WTC11 (cell line): ENCODE data around the gene EBPL. TPM values are rescaled to one million over a fixed set of nuclear protein-coding genes. Genes with fewer than 3 reads are reported as not detected.

Experiments
- ATAC-seq: fragments of 200-7000 bp; cut with Tn5 transposase; 2 replicates; pipeline ENCODE4 v1.10.0; 2021; ENCODE audit warnings: mild to moderate bottlenecking, moderate library complexity
- CTCF ChIA-PET: fragments of 300-600 bp; sonication (Branson Sonifier 250); formaldehyde crosslinking; loops from one replicate; lab custom pipeline; 2021; ENCODE audit warnings: antibody characterized with exemption; lab: Charles Lee
- POLR2A ChIA-PET: fragments of 350-600 bp; sonication (Branson Sonifier 250); formaldehyde crosslinking; loops from one replicate; lab custom pipeline; 2021; ENCODE audit warnings: antibody characterized with exemption; lab: Charles Lee
- DNase-seq: peaks from one replicate; pipeline ENCODE4 v3.0.0; 2021; ENCODE audit warnings: low spot score
- H3K27ac Mint-ChIP-seq: 2 replicates; pipeline ENCODE4 v1.8.0; 2021; ENCODE audit warnings: mixed read lengths
- H3K27me3 Mint-ChIP-seq: 2 replicates; pipeline ENCODE4 v1.8.0; 2021; ENCODE audit warnings: low read depth, mild to moderate bottlenecking, moderate library complexity, mixed read lengths
- H3K36me3 Mint-ChIP-seq: 2 replicates; pipeline ENCODE4 v1.8.0; 2021; ENCODE audit warnings: mixed read lengths
- H3K4me1 Mint-ChIP-seq: 2 replicates; pipeline ENCODE4 v1.8.0; 2022; ENCODE audit warnings: mixed read lengths
- H3K4me3 Mint-ChIP-seq: 2 replicates; pipeline ENCODE4 v1.8.0; 2021; ENCODE audit warnings: mild to moderate bottlenecking, moderate library complexity, mixed read lengths
- H3K9me3 Mint-ChIP-seq: 2 replicates; pipeline ENCODE4 v1.8.0; 2021; ENCODE audit warnings: mixed read lengths
- ARID4B ChIP-seq: sonication (generic); formaldehyde crosslinking; IDR thresholded peaks from 2 replicates; pipeline ENCODE4 v1.8.0; 2023; ENCODE audit warnings: missing genetic modification reagents, mild to moderate bottlenecking, borderline replicate concordance
- FOXK1 ChIP-seq: sonication (generic); formaldehyde crosslinking; IDR thresholded peaks from 2 replicates; pipeline ENCODE4 v1.8.0; 2022; ENCODE audit warnings: mild to moderate bottlenecking, moderate library complexity, missing genetic modification reagents
- GTF2I ChIP-seq: fragments of 250-450 bp; sonication (Bioruptor Pico); conservative IDR thresholded peaks from 2 replicates; pipeline ENCODE4 v1.4.0; 2021; ENCODE audit warnings: mild to moderate bottlenecking
- PRDM15 ChIP-seq: sonication (generic); formaldehyde crosslinking; IDR thresholded peaks from 2 replicates; pipeline ENCODE4 v1.8.0; 2022; ENCODE audit warnings: missing genetic modification reagents
- total RNA-seq: library from RNA; stranded (reverse); gene quantifications from 3 replicates; pipeline ENCODE4 v1.2.3, GENCODE V29; 2021
- TF ChIP-seq, protein P1 (sequence below): sonication (generic); formaldehyde crosslinking; IDR thresholded peaks from 2 replicates; pipeline ENCODE4 v1.8.0; 2022; ENCODE audit warnings: mild to moderate bottlenecking, missing genetic modification reagents
- TF ChIP-seq, protein P2 (sequence below): sonication (generic); formaldehyde crosslinking; IDR thresholded peaks from 2 replicates; pipeline ENCODE4 v1.8.1; 2022; ENCODE audit warnings: missing genetic modification reagents, borderline replicate concordance
- TF ChIP-seq, protein P3 (sequence below): sonication (generic); formaldehyde crosslinking; IDR thresholded peaks from 2 replicates; pipeline ENCODE4 v1.8.1; 2023; ENCODE audit warnings: mild to moderate bottlenecking, missing genetic modification reagents, borderline replicate concordance

Gene EBPL
- total RNA-seq, 1 experiment from 2014 or later: 92.5 TPM

DNA sequence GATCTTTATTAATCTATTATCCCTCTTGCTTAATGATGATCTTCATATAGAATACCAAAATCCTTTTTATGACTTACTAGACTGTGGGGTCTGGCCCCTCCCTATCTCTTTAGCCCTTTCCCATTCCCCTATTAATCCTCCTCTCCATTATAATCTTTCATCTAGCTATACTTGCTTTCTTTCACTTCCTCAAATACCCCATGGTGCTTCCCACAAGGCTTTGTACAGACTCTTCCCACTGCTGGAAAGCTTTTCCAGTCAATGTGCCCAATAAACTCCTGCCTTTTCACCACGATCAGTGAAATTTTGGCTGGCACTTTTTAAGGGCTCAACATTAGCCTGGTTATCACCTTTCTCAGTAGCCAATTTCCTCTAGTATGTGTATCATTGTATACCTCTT, 3.2 kb upstream of the EBPL start (continued):
- TF ChIP-seq, protein P1, sequence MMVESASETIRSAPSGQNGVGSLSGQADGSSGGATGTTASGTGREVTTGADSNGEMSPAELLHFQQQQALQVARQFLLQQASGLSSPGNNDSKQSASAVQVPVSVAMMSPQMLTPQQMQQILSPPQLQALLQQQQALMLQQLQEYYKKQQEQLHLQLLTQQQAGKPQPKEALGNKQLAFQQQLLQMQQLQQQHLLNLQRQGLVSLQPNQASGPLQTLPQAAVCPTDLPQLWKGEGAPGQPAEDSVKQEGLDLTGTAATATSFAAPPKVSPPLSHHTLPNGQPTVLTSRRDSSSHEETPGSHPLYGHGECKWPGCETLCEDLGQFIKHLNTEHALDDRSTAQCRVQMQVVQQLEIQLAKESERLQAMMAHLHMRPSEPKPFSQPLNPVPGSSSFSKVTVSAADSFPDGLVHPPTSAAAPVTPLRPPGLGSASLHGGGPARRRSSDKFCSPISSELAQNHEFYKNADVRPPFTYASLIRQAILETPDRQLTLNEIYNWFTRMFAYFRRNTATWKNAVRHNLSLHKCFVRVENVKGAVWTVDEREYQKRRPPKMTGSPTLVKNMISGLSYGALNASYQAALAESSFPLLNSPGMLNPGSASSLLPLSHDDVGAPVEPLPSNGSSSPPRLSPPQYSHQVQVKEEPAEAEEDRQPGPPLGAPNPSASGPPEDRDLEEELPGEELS (CRISPR knock-in tag): no peak
- TF ChIP-seq, all 79 proteins: peak for 0

DNA sequence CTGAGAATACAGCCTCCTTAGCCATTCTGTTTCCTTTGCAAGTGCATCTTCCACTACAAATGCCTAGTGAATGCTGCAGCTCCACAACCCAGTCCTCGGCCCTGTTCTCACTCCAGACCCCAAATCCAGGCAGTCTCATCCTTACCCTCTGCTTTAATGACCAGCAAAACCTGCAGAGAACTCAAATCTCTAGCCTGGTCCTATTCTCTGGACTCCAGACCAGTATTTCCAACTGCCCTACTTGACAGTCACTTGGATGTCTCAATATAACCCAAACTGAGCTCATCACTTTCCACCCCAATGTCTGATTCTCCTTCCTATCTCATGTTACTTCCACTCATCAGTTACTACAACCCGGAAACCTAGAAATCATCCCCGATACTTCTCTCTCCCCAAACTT, 2.6 kb upstream of the EBPL start:
- CTCF ChIA-PET: no interaction called here

More for the DNA sequence above, 2.6 kb upstream of the EBPL start:
- peaks cover 7% of the 10 kb centered on the region; the same call in 1 of the 2 replicates for H3K9me3 Mint-ChIP-seq
- POLR2A ChIA-PET: interaction anchor here (0.7 kb wide), 1 partner anchor 17 kb away, joined by 3 read pairs; no protein-coding TSS in a partner anchor
- TF ChIP-seq ARID4B (CRISPR knock-in tag) (no peak), GTF2I (CRISPR knock-in tag) (no peak), FOXK1 (CRISPR knock-in tag) (no peak), PRDM15 (CRISPR knock-in tag) (peak; percentile 59; the same call in 1 of the 2 replicates)
- TF ChIP-seq, protein P2, sequence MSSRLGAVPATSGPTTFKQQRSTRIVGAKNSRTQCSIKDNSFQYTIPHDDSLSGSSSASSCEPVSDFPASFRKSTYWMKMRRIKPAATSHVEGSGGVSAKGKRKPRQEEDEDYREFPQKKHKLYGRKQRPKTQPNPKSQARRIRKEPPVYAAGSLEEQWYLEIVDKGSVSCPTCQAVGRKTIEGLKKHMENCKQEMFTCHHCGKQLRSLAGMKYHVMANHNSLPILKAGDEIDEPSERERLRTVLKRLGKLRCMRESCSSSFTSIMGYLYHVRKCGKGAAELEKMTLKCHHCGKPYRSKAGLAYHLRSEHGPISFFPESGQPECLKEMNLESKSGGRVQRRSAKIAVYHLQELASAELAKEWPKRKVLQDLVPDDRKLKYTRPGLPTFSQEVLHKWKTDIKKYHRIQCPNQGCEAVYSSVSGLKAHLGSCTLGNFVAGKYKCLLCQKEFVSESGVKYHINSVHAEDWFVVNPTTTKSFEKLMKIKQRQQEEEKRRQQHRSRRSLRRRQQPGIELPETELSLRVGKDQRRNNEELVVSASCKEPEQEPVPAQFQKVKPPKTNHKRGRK (CRISPR knock-in tag): no peak
- TF ChIP-seq, protein P3, sequence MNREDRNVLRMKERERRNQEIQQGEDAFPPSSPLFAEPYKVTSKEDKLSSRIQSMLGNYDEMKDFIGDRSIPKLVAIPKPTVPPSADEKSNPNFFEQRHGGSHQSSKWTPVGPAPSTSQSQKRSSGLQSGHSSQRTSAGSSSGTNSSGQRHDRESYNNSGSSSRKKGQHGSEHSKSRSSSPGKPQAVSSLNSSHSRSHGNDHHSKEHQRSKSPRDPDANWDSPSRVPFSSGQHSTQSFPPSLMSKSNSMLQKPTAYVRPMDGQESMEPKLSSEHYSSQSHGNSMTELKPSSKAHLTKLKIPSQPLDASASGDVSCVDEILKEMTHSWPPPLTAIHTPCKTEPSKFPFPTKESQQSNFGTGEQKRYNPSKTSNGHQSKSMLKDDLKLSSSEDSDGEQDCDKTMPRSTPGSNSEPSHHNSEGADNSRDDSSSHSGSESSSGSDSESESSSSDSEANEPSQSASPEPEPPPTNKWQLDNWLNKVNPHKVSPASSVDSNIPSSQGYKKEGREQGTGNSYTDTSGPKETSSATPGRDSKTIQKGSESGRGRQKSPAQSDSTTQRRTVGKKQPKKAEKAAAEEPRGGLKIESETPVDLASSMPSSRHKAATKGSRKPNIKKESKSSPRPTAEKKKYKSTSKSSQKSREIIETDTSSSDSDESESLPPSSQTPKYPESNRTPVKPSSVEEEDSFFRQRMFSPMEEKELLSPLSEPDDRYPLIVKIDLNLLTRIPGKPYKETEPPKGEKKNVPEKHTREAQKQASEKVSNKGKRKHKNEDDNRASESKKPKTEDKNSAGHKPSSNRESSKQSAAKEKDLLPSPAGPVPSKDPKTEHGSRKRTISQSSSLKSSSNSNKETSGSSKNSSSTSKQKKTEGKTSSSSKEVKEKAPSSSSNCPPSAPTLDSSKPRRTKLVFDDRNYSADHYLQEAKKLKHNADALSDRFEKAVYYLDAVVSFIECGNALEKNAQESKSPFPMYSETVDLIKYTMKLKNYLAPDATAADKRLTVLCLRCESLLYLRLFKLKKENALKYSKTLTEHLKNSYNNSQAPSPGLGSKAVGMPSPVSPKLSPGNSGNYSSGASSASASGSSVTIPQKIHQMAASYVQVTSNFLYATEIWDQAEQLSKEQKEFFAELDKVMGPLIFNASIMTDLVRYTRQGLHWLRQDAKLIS (CRISPR knock-in tag): no peak
- ATAC-seq (no peak), DNase-seq (no peak)
- H3K36me3 Mint-ChIP-seq: peaks cover 12% of the 10 kb centered on the region
- peaks cover 37% of the 10 kb centered on the region for H3K4me1 Mint-ChIP-seq
- no peak overlapping the region for H3K4me3 Mint-ChIP-seq
- no peaks in the 10 kb centered on the region; the same call in 1 of the 2 replicates for H3K27me3 Mint-ChIP-seq
- no peak overlapping the region for H3K27ac Mint-ChIP-seq
